IPS-NIHi11 (cell line): ENCODE data around the gene SAMM50.

Experiments
- DNase-seq: peaks from one replicate; pipeline ENCODE4 v3.0.0; 2012; ENCODE audit warnings: mixed read lengths, low spot score

The SAMM50 gene

DNA sequence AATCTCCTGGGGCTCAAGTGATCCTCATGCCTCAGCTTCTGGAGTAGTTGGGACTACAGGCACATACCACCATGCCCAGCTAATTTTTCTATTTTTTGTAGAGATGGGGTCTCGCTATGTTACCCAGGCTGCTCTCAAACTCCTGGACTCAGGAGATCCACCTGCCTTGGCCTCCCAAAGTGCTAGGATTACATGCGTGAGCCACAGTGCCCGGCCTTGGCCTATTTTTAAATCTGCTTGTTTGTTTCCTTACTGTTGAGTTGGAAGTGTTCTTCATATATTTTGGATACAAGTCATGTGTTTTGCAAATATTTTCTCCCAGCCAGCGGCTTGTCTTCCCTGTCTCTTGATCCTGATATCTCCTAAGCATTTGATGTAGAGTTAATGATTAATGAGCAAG, 73.8 kb downstream of the SAMM50 start:
- no peak for DNase-seq

DNA sequence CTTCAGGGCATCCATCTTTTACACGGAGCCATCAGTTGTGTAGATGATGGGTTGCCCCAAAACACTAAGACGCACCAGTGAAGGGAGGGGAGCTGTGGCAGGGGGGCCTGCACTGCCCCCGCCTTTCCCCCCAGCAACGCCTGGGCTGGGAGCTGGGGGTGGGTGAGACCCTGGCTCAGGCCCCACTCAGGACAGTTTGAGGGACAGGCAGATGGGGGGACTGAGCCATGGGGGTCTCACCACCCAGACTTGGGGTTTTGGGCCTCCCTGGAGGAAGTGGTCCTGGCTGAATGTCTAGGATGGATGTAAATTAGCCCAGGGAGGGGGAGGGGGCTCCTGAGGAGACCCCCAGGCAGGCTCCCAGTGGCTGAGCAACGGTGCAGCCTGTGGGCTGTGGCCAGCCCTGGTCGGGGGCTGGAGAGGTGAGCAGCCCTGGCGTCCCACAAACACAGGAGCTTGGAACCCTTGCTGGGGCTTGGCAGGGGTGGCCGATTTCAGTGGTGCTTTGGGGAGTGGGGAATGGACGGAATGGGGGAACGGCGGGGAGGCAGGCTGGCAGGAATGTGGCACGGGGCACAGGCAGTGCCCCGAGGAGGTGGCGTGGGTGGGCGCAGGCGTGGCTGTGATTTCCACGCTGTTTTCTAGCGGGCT, 74.9 kb downstream of the SAMM50 start:
- DNase-seq: no peak

- DNase-seq: no peak
Measured at GRCh38 chr22:44030702-44031082, 75.5 kb downstream of the SAMM50 start.

DNA sequence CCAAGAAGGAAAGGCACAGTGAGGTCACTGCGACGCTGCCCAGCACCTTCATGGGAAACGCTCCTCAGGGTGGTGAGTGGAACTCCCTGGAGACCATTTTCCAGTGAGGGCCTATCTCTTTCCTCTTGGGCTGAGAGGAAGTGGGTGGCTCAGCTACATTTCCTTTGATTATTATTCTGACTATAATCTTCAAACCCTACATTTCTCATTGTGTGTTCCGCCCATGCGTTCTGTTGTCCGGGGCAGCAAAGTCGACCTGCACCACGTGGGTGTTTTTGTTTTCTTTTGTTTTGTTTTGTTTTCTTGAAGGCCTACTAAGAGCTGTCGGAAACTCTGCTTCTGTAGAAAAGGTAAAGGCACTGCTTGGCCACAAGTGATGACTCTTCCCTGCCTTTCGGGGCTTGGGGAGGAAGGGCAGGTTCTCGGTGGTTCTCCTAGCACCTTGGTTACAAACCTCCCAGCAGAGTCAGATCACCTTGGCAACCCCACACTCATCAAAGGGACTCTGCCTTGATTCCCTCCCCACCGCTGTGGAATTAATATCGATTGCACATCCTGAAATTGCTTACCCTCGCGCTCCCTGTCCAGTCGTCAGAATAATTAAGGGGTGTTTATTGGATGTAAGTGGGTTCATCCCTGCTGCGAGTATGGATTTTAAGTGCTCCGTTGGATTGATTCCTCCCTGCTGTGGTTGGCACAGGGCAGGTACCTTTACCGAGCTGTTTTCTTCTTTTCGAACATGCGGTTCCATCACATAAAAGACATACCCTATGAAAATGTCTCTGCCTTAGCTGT, 76.1 kb downstream of the SAMM50 start:
- DNase-seq: no peak

DNA sequence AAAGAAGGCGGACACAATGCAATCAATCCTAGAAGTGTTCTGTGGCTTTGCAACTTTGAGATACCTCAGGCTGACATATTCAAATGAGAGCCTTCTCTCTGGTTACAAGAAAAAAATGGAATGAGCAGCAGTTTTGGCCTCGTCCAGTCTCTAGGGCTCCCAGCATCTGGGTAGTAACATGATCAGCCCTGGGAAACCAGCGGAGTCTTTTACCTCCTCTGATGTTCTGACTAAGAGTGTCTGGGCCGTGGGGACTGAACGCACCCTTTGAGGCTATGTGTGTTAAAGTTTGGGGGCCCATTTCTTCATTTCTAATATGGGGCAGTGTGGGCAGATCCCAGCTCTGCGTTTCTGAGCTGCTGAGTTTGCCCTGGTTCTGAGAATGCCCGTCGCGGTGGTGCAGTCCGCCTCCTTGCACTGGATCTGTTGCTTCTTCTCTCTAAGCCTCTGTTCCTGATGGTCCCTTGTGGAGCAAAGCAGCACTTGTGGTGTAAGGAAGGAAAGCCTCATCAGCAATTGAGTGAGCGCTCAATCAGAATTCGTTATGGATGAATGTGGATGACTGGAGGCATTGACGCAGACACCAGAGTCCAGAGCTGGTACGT, 77.0 kb downstream of the SAMM50 start:
- DNase-seq: no peak

GRCh38 chr22:44033287-44033686, 78.0 kb downstream of the SAMM50 start:
- no peak for DNase-seq

- DNase-seq: no peak
Measured at GRCh38 chr22:44033694-44034093, 78.5 kb downstream of the SAMM50 start.

DNA sequence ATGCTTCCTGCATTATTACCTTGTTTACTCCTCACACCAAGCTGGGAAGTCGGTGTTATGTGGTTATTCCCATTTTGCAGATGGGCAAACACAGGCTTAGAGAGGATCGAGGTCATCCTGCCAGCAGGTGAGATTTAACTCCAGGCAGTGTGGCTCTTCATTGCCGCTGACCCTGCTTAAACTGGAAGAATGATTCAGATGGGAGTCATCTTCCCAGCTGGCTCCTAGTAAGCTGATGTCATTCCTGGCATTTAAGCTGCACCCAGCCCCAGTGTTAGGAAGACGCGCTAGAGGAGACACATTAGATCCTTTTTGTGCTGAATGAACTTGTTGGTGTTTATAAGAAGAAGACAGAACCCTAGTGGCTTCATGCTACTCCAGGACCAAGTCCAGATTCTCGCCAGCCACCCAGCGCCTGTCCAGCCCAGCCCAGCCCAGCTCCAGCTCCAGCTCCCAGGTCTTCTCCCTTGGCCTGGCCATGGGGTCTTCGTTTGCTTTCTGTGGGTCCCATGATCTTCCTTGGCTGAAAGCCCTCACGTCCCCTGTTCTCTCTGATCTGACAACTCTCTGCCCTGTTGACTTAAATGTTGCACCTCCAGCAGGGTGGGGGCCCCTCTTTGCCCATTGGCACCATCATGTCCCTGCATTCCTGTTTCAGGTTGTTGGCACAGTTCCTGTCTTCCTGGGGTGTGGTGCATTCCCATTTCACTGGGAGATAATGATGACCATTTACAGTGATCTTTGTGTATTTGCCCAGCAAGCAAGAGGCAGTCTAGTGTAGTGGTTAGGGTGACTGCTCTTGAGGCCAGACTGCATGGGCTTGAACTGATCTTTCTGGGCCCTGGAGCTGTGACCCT, 82.5 kb downstream of the SAMM50 start:
- no peak for DNase-seq

- no peak for DNase-seq
Measured at GRCh38 chr22:44039566-44040171, 84.4 kb downstream of the SAMM50 start.

DNA sequence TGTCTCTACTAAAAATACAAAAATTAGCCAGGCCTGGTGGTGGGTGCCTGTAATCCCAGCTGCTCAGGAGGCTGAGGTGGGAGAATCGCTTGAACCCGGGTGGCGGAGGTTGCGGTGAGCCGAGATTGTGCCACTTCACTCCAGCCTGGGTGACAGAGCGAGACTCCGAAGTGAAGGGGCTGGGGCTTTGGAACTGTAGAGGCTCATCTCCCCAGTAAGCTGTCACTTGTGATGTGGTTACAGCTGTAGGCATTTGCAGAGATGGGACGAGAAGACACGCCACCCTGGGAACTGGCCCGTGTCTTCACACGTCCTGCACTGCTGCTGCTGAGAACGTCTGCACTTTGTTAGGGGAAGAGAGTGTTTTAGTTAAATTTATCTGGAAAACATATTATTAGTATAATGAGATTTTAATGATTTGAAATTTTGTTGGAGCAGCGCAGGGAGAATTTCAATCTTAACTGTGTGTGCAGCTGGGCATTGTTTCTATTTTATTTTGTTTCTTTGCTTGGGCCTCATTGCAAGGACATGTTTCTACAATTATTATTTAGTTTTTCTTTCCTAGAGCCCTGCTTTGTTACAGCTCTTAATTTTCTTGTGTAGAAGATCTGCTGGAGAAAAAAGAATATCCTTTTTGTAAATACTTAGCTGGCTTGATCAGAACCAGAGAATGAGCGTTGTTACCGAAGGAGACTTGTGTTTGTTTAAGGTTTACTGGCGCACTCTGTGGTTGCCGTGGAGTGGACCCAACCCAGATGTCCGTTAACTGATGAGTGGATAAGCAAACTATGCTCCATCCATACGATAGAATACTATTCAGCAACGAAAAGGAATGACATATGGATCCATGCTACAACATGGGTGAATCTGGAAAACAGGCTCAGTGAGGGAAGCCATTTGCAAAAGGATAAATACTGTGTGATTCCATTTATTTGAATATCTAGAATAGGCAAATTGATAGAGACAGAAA, 87.3 kb downstream of the SAMM50 start:
- no peak for DNase-seq

DNA sequence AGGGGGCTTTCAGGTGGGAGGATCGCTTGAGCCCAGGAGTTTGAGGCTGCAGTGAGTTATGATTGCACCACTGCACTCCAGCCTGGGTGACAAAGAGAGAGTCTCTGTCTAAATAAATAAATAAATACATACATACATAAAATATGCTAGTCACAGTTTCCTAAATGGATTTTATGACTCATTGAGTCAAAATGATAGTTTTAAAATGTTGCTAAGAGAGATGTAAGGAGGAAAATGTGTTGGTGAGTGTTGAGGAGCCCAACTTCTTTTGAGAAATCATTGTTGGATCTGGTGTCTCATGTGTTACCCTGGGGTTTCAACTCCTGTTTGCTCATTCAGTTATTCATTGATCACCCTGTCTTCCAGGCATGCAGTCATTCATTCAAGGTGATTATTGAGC, 89.9 kb downstream of the SAMM50 start:
- no peak for DNase-seq
